Upper lobe of left lung (tissue), 6 donors: ENCODE results near the gene AOAH. TPM values are rescaled to one million over a fixed set of nuclear protein-coding genes. Genes with fewer than 3 reads are reported as not detected.

Experiments
- ATAC-seq, 2 donors: fragments of 200-7000 bp; cut with Tn5 transposase; one replicate each; pipeline ENCODE4 v1.9.1; 2022; ENCODE audit warnings: mild to moderate bottlenecking in 2 of 2, moderate library complexity in 2 of 2; ENCODE audit not compliant: low FRiP score in 2 of 2
- DNase-seq, 2 donors: peaks; one replicate each; pipeline ENCODE4 v3.0.0-alpha.2; 2019 to 2020
- H3K27ac ChIP-seq, 4 donors: fragments of 200-600 bp; sonication (generic); one replicate each; pipeline ENCODE4 v1.5.1; 2016 to 2019
- H3K27me3 ChIP-seq, 4 donors: fragments of 200-600 bp; sonication (generic); one replicate each; pipeline ENCODE4 v1.5.1; 2017 to 2019
- H3K36me3 ChIP-seq, 4 donors: fragments of 200-600 bp; sonication (generic); one replicate each; pipeline ENCODE4 v1.5.1; 2016 to 2019
- H3K4me1 ChIP-seq, 4 donors: fragments of 200-600 bp; sonication (generic); one replicate each; pipeline ENCODE4 v1.5.1; 2018 to 2019
- H3K4me3 ChIP-seq, 4 donors: fragments of 200-600 bp; sonication (generic); one replicate each; pipeline ENCODE4 v1.5.1; 2017 to 2019; ENCODE audit warnings: mild to moderate bottlenecking in 2 of 4, moderate library complexity in 1 of 4
- H3K9me3 ChIP-seq, 4 donors: fragments of 200-600 bp; sonication (generic); one replicate each; pipeline ENCODE4 v1.5.1; 2018 to 2019
- EP300 ChIP-seq, 4 donors: sonication (generic); formaldehyde crosslinking; IDR thresholded peaks; one replicate each; pipeline ENCODE4 v1.5.1; 2017; ENCODE audit warnings: antibody characterized with exemption in 4 of 4, control low read depth in 2 of 4
- POLR2A ChIP-seq, 4 donors: fragments of 450-650 bp; IDR thresholded peaks; one replicate each; pipeline ENCODE4 v1.5.1; 2016 to 2017; ENCODE audit warnings: antibody characterized with exemption in 4 of 4, mild to moderate bottlenecking in 2 of 4
- POLR2AphosphoS5 ChIP-seq, 2 donors: sonication (generic); formaldehyde crosslinking; IDR thresholded peaks; one replicate each; pipeline ENCODE4 v1.5.1; 2017; ENCODE audit warnings: antibody characterized with exemption in 2 of 2
- WGBS, 2 donors: methylation state at CpG; one replicate each; pipeline ENCODE4 v1.1.5; 2017 to 2018; 5-methylcytosine and 5-hydroxymethylcytosine counted together
- total RNA-seq, 6 donors: library from RNA; depleted of rRNA in 4 of 6; stranded (reverse); fragments of >200 nt in 4 of 6; gene quantifications; one replicate each; pipeline versions ENCODE4 v1.1.0 to v1.2.1, GENCODE V29; 2016 to 2021
- TF ChIP-seq, protein P1 (sequence below), 6 experiments: fragments of 450-650 bp in 4 of 6; fragments of 200-600 bp in 2 of 6; sonication (generic) in 2 of 6; IDR thresholded peaks; one replicate each; pipeline ENCODE4 v1.5.1; 2016 to 2019; ENCODE audit warnings: antibody characterized with exemption in 6 of 6
- donor health status: DM: no; HTN: no; CAD: no; lungs with moderate emphysema.
- donor health status: DM: no; HTN: yes; CAD: no; lungs with severe emphysema.

The AOAH gene
- total RNA-seq, 6 donors from 2014 or later = 18.5 to 36.8 (median 25.7) TPM

GRCh38 chr7:36613031-36613614, 111.2 kb downstream of the AOAH start:
- peak overlapping the region in 1 of 4 donors; percentile 42 for H3K27ac ChIP-seq
- TF ChIP-seq EP300 (IDR thresholded peaks at IDR 0.05) (no peak), POLR2A (IDR thresholded peaks at IDR 0.05) (no peak), POLR2AphosphoS5 (IDR thresholded peaks at IDR 0.05) (no peak)
- TF ChIP-seq, protein P1, sequence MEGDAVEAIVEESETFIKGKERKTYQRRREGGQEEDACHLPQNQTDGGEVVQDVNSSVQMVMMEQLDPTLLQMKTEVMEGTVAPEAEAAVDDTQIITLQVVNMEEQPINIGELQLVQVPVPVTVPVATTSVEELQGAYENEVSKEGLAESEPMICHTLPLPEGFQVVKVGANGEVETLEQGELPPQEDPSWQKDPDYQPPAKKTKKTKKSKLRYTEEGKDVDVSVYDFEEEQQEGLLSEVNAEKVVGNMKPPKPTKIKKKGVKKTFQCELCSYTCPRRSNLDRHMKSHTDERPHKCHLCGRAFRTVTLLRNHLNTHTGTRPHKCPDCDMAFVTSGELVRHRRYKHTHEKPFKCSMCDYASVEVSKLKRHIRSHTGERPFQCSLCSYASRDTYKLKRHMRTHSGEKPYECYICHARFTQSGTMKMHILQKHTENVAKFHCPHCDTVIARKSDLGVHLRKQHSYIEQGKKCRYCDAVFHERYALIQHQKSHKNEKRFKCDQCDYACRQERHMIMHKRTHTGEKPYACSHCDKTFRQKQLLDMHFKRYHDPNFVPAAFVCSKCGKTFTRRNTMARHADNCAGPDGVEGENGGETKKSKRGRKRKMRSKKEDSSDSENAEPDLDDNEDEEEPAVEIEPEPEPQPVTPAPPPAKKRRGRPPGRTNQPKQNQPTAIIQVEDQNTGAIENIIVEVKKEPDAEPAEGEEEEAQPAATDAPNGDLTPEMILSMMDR (IDR thresholded peaks at IDR 0.05) = no peak
- H3K9me3 ChIP-seq = no peaks in the 10 kb centered on the region
- no peak for DNase-seq
- H3K4me1 ChIP-seq = peaks cover 0 to 12% (median 1%) of the 10 kb centered on the region in 4 donors
- H3K27me3 ChIP-seq = no peaks in the 10 kb centered on the region
- H3K36me3 ChIP-seq = no peaks in the 10 kb centered on the region
- no peak overlapping the region for H3K4me3 ChIP-seq
- no peak for ATAC-seq
- 51 to 66% methylated on average over 4 of the region's 4 CpGs for WGBS, 2 donors

GRCh38 chr7:36611703-36612102, 112.6 kb downstream of the AOAH start:
- Histone ChIP-seq H3K4me1 (peaks cover 0 to 14% (median 3%) of the 10 kb centered on the region in 4 donors), H3K36me3 (no peaks in the 10 kb centered on the region), H3K9me3 (no peaks in the 10 kb centered on the region), H3K27ac (no peak overlapping the region), H3K4me3 (no peak overlapping the region), H3K27me3 (no peaks in the 10 kb centered on the region)
- DNase-seq (no peak), ATAC-seq (no peak)
- no peak for TF ChIP-seq POLR2AphosphoS5 (IDR thresholded peaks at IDR 0.05)
- TF ChIP-seq, protein P1 (IDR thresholded peaks at IDR 0.05) = no peak
- TF ChIP-seq POLR2A (IDR thresholded peaks at IDR 0.05) = no peak
- TF ChIP-seq EP300 (IDR thresholded peaks at IDR 0.05) = no peak
- 62 to 71% methylated on average over 6 of the region's 6 CpGs for WGBS, 2 donors

DNA sequence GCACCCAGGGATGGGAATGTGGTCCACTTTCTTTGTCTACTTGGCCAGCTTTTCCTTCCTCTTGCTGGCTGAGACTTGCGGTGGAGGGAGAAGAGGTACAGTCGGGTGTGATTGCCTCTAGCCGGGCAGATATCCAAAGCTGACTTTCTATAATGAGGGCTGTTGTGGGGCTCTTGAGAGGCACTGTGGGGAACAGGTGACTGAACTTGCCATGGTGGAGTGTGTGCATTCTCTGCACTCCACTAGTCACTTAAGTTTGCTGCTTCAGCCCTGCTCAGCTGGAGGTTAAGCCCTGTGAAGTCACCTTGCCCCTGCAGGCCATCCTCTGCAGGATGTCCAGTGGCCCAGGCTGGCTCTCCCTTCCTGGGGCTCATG, 116.6 kb downstream of the AOAH start:
- H3K4me1 ChIP-seq = peaks cover 0 to 14% (median 3%) of the 10 kb centered on the region in 4 donors
- peak; percentile 62 to 95 for ATAC-seq

GRCh38 chr7:36606976-36607720, 117.1 kb downstream of the AOAH start:
- Histone ChIP-seq H3K9me3 (no peaks in the 10 kb centered on the region), H3K27ac (no peak overlapping the region), H3K27me3 (no peaks in the 10 kb centered on the region), H3K36me3 (no peaks in the 10 kb centered on the region), H3K4me3 (no peak overlapping the region), H3K4me1 (peaks cover 0 to 11% (median 3%) of the 10 kb centered on the region in 4 donors)
- DNase-seq = no peak
- WGBS, 2 donors = 72 to 79% methylated on average over 6 of the region's 6 CpGs
- ATAC-seq = no peak
- TF ChIP-seq, protein P1 (IDR thresholded peaks at IDR 0.05) = no peak
- TF ChIP-seq POLR2AphosphoS5 (IDR thresholded peaks at IDR 0.05) (no peak), EP300 (IDR thresholded peaks at IDR 0.05) (no peak), POLR2A (IDR thresholded peaks at IDR 0.05) (no peak)

More for the DNA sequence above, 116.6 kb downstream of the AOAH start:
- TF ChIP-seq, protein P1 (IDR thresholded peaks at IDR 0.05) = peak in 1 of 6 experiments; percentile 14
- peak in 1 of 2 donors; percentile 72 for TF ChIP-seq POLR2AphosphoS5 (IDR thresholded peaks at IDR 0.05)
- TF ChIP-seq POLR2A (IDR thresholded peaks at IDR 0.05) = no peak
- peak in 2 of 4 donors; percentile 30 to 90 for TF ChIP-seq EP300 (IDR thresholded peaks at IDR 0.05)
- Histone ChIP-seq H3K36me3 (no peaks in the 10 kb centered on the region), H3K27me3 (no peaks in the 10 kb centered on the region), H3K27ac (no peak overlapping the region), H3K4me3 (no peak overlapping the region), H3K9me3 (no peaks in the 10 kb centered on the region)
- DNase-seq = peak in 1 of 2 donors; percentile 79
- 33 to 48% methylated on average over 3 of the region's 3 CpGs for WGBS, 2 donors
